Measurements from ENCODE around the gene AGTPBP1.
A peak's percentile ranks its signal among the peaks of the same experiment; 100 is the strongest.

AGTPBP1 gene

DNA sequence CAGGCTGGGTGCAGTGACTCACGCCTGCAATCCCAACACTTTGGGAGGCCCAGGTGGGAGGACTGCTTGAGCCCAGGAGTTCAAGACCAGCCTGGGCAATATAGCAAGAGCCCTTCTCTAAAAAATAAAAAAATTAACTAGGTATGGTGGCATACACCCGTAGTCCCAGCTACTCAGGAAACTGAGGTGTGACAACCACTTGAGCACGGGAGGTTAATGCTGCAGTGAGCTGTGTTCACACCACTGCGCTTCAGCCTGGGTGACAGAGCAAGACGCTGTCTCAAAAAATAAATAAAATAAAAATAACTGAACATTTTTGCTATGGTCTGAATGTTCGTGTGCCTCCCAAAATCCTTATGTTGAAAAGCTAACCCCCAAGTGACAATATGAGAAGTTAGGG lies 24.5 kb downstream of the AGTPBP1 start:
- no peak for DNase-seq (ENCODE audit: low spot score)

DNA sequence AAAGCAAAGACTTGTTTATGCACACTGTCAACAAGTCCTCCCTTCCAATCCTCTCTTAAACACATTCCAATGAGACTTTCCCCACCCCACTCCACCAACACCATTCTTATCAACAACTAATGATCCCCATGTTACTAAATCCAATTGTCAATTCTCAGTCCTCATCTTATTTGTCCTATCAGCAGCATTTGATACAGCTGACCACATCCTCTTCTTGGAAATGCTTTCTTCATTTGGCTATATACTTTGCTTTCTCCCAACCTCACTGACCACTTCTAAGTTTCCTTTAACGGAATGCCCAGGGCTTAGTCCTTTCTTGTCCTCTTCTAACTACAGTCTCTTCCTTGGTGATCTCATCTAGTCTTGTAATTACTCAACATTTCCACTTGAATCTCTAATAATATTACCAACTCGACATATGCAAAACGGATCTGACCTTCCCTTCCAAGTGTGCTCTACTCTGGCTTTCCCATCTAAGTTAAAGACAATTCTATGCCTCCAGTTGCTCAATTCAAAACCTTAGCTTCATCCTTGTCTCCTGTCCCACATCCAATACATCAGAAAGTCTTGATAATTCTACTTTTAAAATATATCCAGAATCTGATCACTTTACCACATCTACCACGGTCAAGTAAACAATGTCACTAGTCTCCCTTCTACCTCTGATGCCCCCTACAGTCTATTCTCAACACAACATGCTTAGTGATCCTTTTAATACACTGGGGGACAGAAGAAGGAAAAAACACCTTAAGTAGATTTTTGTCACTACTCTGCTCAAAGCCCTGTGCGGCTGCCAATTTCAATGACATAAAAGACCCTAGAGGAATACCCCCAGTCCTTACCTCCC lies 25.5 kb downstream of the AGTPBP1 start:
- no peak for DNase-seq (ENCODE audit: low spot score)

DNA sequence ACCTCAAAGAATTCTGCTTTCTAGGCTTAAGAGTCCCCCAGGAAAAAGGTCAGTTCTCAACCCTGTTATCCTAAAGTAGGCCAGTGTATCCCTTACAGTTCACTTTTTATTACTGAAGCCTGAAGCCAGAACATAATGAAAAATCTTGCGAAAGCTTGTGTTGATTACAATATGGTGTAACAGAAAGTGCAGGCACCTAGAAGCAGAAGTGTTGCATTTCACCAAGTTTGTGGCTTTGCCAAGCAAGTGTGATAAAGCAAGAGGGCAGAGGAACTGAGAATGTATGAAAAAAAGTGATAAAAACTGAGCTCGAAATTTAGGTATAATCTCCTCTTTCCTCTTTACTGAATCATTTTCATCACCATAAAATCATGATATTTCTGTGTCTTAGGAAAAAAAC lies 26.2 kb downstream of the AGTPBP1 start:
- DNase-seq (ENCODE audit: low spot score) = peak; percentile 42

DNA sequence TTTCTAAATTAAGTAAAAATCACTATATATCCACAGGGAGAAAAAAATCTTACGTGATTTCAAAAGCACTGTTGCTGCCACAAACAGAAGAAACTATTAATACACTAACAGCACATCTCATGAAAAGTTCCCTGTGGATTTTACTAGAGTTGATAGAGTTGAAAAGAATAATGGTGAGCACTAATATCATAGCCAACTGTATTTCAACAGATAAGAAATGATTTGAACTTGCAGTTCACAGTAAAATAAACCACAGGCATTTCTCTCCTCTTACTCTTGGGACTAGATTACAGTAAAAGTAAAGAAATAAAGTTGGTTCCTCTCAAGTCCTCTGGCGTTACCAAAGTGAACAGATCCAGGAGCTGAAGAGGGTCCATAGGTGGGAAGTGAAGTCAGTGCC lies 27.9 kb downstream of the AGTPBP1 start:
- DNase-seq (ENCODE audit: low spot score) = no peak

- DNase-seq (ENCODE audit: low spot score) = no peak
These were observed 37.0 kb downstream of the AGTPBP1 start for GRCh38 chr9:85704744-85705143.

GRCh38 chr9:85703398-85703797 lies 38.4 kb downstream of the AGTPBP1 start:
- no peak for DNase-seq (ENCODE audit: low spot score)

GRCh38 chr9:85702726-85703289 lies 38.9 kb downstream of the AGTPBP1 start:
- DNase-seq (ENCODE audit: low spot score) = no peak

DNA sequence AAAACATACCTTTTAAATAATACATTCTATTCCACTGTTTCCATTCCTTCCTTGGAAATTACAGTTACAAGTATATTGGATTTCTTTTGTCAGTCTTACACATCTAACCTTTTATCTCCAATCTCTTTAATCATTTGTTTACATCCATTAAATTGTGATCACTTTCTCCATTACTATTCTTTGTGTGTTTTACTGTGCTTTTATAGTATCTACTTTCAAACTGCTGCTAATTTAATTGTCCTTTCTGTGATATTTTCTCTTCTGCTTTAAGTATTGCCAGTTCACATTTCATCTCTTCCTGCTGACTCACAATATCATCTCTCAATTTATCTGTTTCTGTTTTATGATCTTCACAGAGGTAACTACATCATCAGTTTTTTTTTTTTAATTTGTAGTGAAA lies 39.6 kb downstream of the AGTPBP1 start:
- DNase-seq (ENCODE audit: low spot score) = no peak

GRCh38 chr9:85700330-85700729 lies 41.4 kb downstream of the AGTPBP1 start:
- DNase-seq (ENCODE audit: low spot score) = no peak

- no peak for DNase-seq (ENCODE audit: low spot score)
These were observed 53.4 kb downstream of the AGTPBP1 start for GRCh38 chr9:85688361-85688760.

GRCh38 chr9:85685081-85685480 lies 56.7 kb downstream of the AGTPBP1 start:
- no peak for DNase-seq (ENCODE audit: low spot score)

GRCh38 chr9:85676790-85677189 lies 65.0 kb downstream of the AGTPBP1 start:
- DNase-seq (ENCODE audit: low spot score) = no peak

DNA sequence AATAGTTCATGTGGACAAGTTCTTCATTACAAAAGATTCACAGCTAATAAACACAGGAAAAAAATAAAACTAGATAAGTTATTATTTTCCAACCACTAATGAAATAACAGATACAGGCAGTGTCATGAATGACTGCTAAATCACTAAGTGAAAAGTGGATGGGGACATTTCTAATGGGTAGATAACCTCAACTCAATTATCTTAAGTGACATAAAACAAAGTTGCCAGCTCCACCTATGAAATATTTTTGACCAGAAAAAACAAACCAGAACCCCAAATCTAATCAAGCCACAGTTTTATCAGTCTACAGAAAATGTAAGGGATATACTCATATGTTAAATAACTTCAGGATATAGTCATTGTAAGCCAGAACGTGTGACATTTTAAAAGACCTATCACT lies 74.4 kb downstream of the AGTPBP1 start:
- DNase-seq (ENCODE audit: low spot score) = no peak

DNA sequence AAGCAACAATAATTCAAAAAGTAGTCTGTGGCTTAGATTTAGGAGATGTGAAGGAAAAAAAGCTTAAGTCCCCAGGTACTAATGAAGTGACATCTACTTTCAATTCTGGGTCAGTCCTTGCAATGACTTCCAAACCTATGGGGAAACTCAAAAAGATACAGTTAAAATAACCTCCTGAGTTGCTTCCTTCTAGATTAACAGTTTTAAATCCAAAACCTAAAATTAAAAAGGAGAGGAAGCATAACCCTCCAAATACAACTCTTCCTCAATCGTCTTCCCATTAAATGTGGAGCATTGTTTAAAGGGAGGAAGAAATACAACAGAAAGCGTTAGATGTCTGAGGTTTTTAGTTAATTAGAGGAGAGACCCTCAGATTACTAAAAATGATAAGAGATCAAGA lies 75.7 kb downstream of the AGTPBP1 start:
- DNase-seq (ENCODE audit: low spot score) = no peak

DNA sequence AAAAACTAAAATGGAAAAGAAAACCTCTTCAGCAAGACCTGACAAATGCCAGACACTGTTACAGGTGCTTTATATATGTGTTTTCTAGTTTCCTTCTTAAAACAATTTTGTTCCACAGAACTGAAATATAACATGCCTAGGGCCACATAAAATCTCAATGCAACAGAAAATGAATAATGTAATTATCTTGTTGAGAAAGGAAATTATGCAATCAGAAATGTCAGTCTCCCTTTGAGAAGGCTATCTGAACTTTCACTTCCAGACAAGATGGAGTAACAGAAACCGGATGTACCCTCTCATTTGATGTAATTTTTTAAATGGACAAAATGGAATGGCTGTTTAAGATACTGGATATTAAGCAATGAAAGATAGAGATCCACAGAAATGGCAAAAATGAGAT lies 79.2 kb downstream of the AGTPBP1 start:
- no peak for DNase-seq (ENCODE audit: low spot score)

DNA sequence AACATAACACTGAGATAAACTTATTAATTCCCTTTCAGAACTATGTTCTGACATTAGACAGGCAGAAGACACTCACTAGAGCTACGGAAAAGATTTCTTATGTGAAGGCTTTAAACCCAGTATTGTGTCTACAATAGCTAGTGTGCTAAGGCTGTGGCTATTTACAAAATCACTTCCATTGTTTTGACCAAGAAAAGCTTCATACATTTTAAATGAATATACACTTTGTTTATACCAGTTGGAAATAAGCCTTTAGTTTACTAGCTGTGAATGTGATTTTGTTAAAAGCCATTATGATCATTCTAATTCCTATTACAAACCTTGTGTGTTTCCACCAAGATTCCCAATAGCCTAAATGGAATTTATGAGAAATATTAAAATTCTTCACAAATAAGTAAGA lies 83.0 kb downstream of the AGTPBP1 start:
- DNase-seq (ENCODE audit: low spot score) = no peak

- DNase-seq (ENCODE audit: low spot score) = no peak
These were observed 88.6 kb downstream of the AGTPBP1 start for GRCh38 chr9:85653153-85653552.

DNA sequence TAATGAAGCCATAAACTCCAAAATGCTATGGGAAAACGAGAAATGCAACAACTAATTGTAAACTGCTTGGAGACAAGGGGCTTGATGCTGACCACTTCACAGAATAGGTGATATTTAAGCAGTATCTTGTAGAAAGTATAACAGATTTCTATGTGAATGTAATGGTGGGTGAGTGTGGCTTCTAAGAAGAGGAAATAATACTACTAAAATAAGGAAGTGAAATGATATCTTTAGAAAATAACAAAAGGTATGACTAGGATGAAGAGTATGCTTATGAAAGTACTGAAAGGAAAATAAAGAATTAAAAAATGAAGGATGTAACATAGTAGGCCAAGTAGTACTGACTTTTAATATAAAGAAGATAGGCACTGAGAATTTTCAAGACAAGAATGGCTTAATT lies 94.2 kb downstream of the AGTPBP1 start:
- no peak for DNase-seq (ENCODE audit: low spot score)

DNA sequence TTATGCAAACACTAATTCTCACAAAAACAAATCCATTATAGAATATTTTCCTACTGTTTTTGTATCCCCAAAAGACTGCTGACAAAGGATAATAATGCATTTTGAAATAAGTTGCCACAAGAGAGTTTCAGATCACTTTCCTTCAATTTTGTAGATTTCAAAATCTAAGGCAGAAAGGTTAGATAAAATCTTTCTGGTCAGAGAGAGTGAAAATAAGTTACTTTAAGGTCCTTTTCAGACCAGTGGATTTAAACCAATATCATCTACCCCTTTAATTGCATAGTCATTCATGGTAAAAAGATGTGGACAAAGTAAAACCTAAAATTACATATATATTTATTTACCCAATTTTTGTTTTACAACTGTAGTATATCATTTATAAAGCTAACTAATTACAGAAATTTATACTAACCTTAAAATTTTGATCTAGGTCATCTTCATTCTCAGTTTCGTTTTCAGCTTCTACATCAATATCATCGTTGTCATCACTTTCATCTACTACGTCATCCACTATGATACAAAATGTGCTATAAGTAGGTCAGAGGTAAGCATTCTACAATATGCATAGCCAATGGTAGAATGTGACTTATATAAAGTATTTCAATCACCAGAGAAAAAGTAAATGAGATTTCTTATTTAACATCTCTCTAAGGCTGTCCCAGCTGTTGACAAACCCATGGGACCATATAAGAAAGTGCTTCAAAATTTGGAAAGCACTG lies 95.7 kb downstream of the AGTPBP1 start:
- no peak for DNase-seq (ENCODE audit: low spot score)

DNA sequence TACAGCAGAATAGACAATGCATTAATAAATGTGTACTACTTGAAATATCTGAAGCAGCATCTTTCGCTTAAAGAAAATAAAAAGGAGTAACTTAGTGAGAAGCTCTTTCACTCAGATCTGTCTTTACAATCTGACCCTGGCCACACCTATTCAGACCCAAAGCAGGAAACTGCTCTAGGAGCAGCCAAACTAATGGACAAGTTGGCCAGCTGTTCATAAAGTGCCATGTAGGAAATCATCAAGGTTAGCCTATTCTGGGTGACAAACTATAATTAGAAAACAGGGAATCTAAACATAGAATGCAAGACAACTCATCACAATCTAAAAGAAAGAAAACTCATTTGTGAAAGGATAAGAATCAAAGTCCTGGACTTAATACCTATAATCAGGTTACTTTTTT lies 101.3 kb downstream of the AGTPBP1 start:
- DNase-seq (ENCODE audit: low spot score) = no peak

GRCh38 chr9:85639675-85640186 lies 102.0 kb downstream of the AGTPBP1 start:
- DNase-seq (ENCODE audit: low spot score) = no peak

- DNase-seq (ENCODE audit: low spot score) = no peak
These were observed 109.9 kb downstream of the AGTPBP1 start for GRCh38 chr9:85631809-85632208.

- DNase-seq (ENCODE audit: low spot score) = no peak
These were observed 111.1 kb downstream of the AGTPBP1 start for GRCh38 chr9:85630676-85631075.

Measured in CD4-positive, alpha-beta T cell treated with Interleukin-2 at 100 ng/mL for 4 hours (primary cell).